ENCODE results near the gene SWT1. TPM values are rescaled to one million over a fixed set of nuclear protein-coding genes. Genes with fewer than 3 reads are reported as not detected.

Gene SWT1
- total and polyA plus RNA-seq, 2 of the 13 experiments (the other 11 are each of a cell fraction or from before 2014, with no cell fraction given), result 1.7 to 2.5 TPM

DNA sequence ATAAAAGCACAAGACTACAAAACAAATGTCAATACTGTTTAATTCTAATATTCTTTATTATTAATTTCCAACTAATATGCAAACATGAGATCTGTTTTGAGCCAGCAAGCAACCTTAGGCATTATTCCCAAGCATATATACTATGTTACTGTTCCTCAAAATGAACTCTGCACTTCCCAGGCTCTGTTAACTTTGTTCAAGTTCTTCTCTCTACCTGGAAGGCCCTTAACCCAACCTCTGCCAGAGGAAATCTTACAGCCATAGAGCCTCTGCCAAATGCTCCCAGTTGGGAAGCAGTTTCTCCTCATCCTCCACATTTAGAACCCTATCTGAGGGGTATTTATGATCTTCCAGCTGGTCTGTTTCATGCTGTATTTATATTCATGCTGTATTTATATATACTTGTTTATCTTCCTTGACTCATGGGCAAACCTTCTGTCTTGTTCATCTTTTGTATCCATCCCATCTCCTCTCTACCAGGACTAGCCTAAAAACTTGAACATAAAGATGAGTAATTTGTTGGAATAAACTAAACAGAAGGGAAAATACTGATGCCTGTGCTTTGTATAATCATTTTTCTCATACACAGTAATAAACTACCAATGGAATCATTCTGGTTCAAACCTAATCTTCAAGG, 154.7 kb downstream of the SWT1 start (continued):
- TF ChIP-seq KDM1A (CRISPR knock-in tag; IDR thresholded peaks at IDR 0.05) (no peak), ZNF652 (CRISPR knock-in tag; IDR thresholded peaks at IDR 0.05; ENCODE audit: borderline replicate concordance, low read depth) (peak; percentile 93), RXRB (CRISPR knock-in tag; IDR thresholded peaks at IDR 0.05; ENCODE audit: borderline replicate concordance) (peak; percentile 24; the same call in 1 of the 2 replicates), ZFY (CRISPR knock-in tag; IDR thresholded peaks at IDR 0.05) (no peak)
- TF ChIP-seq, protein P1, sequence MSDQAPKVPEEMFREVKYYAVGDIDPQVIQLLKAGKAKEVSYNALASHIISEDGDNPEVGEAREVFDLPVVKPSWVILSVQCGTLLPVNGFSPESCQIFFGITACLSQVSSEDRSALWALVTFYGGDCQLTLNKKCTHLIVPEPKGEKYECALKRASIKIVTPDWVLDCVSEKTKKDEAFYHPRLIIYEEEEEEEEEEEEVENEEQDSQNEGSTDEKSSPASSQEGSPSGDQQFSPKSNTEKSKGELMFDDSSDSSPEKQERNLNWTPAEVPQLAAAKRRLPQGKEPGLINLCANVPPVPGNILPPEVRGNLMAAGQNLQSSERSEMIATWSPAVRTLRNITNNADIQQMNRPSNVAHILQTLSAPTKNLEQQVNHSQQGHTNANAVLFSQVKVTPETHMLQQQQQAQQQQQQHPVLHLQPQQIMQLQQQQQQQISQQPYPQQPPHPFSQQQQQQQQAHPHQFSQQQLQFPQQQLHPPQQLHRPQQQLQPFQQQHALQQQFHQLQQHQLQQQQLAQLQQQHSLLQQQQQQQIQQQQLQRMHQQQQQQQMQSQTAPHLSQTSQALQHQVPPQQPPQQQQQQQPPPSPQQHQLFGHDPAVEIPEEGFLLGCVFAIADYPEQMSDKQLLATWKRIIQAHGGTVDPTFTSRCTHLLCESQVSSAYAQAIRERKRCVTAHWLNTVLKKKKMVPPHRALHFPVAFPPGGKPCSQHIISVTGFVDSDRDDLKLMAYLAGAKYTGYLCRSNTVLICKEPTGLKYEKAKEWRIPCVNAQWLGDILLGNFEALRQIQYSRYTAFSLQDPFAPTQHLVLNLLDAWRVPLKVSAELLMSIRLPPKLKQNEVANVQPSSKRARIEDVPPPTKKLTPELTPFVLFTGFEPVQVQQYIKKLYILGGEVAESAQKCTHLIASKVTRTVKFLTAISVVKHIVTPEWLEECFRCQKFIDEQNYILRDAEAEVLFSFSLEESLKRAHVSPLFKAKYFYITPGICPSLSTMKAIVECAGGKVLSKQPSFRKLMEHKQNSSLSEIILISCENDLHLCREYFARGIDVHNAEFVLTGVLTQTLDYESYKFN (CRISPR knock-in tag; conservative IDR thresholded peaks at IDR 0.05), result 0 out of 2 replicates have a peak, but pooled peaks have one; percentile 34

DNA sequence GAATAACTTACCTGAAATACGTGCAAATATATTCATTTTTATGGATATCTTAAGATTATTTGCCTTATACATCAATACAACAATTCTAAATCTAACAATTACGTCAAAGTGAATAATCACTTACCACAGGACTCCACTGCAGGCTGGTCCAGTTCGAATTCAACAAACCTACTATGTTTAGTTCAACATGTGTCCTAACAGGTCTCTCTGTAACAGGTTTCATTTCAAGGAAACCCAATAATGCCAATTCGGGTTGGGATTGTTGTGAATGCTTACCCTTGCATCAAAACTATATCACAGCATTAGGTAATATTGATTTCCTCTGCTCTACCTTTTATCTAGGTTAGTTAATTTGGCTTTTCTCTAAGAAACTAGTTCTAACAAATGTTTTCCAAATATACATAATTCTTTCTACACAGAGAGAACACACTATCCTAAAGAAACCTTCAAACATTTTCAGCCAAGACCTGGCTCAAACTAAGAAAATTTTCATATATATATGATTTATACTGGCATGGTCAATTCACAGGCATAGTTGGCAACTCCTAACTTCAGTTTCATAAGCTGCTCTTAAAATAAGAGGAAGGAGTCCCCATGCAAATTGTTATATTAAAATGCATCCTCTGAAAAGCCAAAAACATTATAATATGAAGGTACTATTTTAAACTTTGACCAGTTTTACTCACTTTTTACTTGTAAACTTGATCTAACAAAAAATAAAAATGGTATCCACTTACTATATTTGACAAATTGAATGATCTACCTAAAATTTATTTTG, 155.6 kb downstream of the SWT1 start:
- ATAC-seq (no peak), DNase-seq (ENCODE audit: low spot score) (no peak), FAIRE-seq (no peak)
- no peak overlapping the region for H2AFZ ChIP-seq (ENCODE audit: low read length)
- H3K79me2 ChIP-seq (ENCODE audit: insufficient read depth, low read length), result peaks cover 67% of the 10 kb centered on the region
- no TSS peak for BruUV-seq (replicated peaks)
- intact Hi-C loops (cut with micrococcal nuclease; ENCODE audit: unreplicated experiment), result no loop called here
- peaks cover 47% of the 10 kb centered on the region for H3K4me1 ChIP-seq (ENCODE audit: insufficient read depth, low read length)
- in situ Hi-C loops (cut with HindIII; ENCODE audit: extremely low pct_ligation_motif_present, low pct_unique_long_range_greater_than_20kb), result loop anchor here (10.0 kb wide), 1 partner anchor 372 kb away; no protein-coding TSS in a partner anchor
- peaks cover 40% of the 10 kb centered on the region for H4K20me1 ChIP-seq (ENCODE audit: insufficient read depth, low read length)
- ChIA-PET CTCF (ENCODE audit: low intra/inter-chr PET ratio, low total read pairs) (no interaction called here), POLR2A (no interaction called here)
- no peaks in the 10 kb centered on the region for H3K27me3 ChIP-seq (ENCODE audit: control insufficient read depth in 1 of 2, insufficient read depth in 2 of 2, low read length in 2 of 2)
- H3K36me3 ChIP-seq (replicated peaks in 1 of 2; ENCODE audit: control insufficient read depth in 1 of 2, insufficient read depth in 2 of 2, low read length in 2 of 2), result peaks cover 12 to 15% of the 10 kb centered on the region in 2 experiments
- no peak overlapping the region for H3K9ac ChIP-seq (ENCODE audit: insufficient read depth, low read depth, low read length)
- H3K4me3 ChIP-seq (replicated peaks in 1 of 3; ENCODE audit: insufficient read depth in 1 of 3, low read depth in 2 of 3, low read length in 3 of 3), result peak overlapping the region in 1 of 3 experiments; percentile 19; a peak in 1 of 6 replicates
- no peak overlapping the region for H3K27ac ChIP-seq (ENCODE audit: extremely low read length, insufficient read depth, low read length)
- peak overlapping the region; percentile 77 for H3K4me2 ChIP-seq (ENCODE audit: low read depth, low read length)
- H3K9me3 ChIP-seq (ENCODE audit: low read length), result no peaks in the 10 kb centered on the region
- WGBS (ENCODE audit: low lambda C conversion rate), result 88% methylated on average over 4 of the region's 4 CpGs
- TF ChIP-seq, protein P2, sequence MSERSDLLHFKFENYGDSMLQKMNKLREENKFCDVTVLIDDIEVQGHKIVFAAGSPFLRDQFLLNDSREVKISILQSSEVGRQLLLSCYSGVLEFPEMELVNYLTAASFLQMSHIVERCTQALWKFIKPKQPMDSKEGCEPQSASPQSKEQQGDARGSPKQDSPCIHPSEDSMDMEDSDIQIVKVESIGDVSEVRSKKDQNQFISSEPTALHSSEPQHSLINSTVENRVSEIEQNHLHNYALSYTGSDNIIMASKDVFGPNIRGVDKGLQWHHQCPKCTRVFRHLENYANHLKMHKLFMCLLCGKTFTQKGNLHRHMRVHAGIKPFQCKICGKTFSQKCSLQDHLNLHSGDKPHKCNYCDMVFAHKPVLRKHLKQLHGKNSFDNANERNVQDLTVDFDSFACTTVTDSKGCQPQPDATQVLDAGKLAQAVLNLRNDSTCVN (CRISPR knock-in tag; IDR thresholded peaks at IDR 0.05; ENCODE audit: borderline replicate concordance), result no peak
- TF ChIP-seq JUN (CRISPR knock-in tag; IDR thresholded peaks at IDR 0.05) (no peak), NFKB2 (CRISPR knock-in tag; IDR thresholded peaks at IDR 0.05; ENCODE audit: borderline replicate concordance) (no peak), ZNF556 (CRISPR knock-in tag; IDR thresholded peaks at IDR 0.05; ENCODE audit: borderline replicate concordance) (no peak), NR2C2 (CRISPR knock-in tag; IDR thresholded peaks at IDR 0.05; ENCODE audit: borderline replicate concordance) (no peak), SCMH1 (CRISPR knock-in tag; IDR thresholded peaks at IDR 0.05; ENCODE audit: borderline replicate concordance) (no peak), ZMYM2 (CRISPR knock-in tag; IDR thresholded peaks at IDR 0.05) (no peak)
- TF ChIP-seq, protein P3, sequence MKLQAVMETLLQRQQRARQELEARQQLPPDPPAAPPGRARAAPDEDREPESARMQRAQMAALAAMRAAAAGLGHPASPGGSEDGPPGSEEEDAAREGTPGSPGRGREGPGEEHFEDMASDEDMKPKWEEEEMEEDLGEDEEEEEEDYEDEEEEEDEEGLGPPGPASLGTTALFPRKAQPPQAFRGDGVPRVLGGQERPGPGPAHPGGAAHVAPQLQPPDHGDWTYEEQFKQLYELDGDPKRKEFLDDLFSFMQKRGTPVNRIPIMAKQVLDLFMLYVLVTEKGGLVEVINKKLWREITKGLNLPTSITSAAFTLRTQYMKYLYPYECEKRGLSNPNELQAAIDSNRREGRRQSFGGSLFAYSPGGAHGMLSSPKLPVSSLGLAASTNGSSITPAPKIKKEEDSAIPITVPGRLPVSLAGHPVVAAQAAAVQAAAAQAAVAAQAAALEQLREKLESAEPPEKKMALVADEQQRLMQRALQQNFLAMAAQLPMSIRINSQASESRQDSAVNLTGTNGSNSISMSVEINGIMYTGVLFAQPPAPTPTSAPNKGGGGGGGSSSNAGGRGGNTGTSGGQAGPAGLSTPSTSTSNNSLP (IDR thresholded peaks at IDR 0.05; ENCODE audit: low read depth, low read length), result no peak
- TF ChIP-seq, protein P4, sequence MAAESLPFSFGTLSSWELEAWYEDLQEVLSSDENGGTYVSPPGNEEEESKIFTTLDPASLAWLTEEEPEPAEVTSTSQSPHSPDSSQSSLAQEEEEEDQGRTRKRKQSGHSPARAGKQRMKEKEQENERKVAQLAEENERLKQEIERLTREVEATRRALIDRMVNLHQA (CRISPR knock-in tag; IDR thresholded peaks at IDR 0.05), result no peak

Data from HepG2 (cell line).